Sigmoid colon (tissue), 4 donors: ENCODE measurements around the gene LPO.

Source experiments
- CTCF ChIP-seq, 4 experiments: fragments of 450-650 bp in 3 of 4; fragments of 200-600 bp in 1 of 4; IDR thresholded peaks; one replicate each; pipeline ENCODE4 v1.5.1; 2016 to 2019; ENCODE audit warnings: antibody characterized with exemption in 4 of 4, mild to moderate bottlenecking in 3 of 4, moderate library complexity in 2 of 4
- EP300 ChIP-seq, 4 donors: sonication (generic); formaldehyde crosslinking; IDR thresholded peaks; one replicate each; pipeline ENCODE4 v1.6.1; 2017; ENCODE audit warnings: antibody characterized with exemption in 4 of 4
- POLR2AphosphoS5 ChIP-seq, 4 donors: sonication (generic); formaldehyde crosslinking; IDR thresholded peaks; one replicate each; pipeline ENCODE4 v1.6.1; 2017; ENCODE audit warnings: antibody characterized with exemption in 4 of 4

DNA sequence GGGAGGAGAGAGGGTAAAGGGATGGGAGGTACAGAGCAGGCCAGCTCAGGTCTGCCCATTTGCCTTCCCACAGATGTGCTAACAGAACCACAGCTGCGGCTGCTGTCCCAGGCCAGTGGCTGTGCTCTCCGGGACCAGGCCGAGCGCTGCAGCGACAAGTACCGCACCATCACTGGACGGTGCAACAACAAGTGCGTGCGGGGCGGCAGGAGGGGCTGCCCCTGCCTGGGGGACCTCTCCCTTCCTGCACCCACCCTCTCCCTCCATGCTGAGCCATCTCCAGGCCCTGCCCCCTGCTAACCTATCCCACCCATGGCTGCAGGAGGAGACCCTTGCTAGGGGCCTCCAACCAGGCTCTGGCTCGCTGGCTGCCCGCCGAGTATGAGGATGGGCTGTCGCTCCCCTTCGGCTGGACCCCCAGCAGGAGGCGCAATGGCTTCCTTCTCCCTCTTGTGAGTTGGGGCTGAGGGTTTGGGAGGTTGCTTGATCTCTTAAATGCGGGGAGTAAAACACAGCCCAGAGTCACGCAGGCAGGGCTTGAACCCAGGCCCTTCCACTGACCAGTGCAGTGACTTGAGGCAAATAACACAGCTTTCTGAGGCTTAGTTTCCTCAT is 44.6 kb upstream of the LPO start:
- no peak for TF ChIP-seq CTCF (IDR thresholded peaks at IDR 0.05)
- TF ChIP-seq EP300 (IDR thresholded peaks at IDR 0.05), result no peak
- no peak for TF ChIP-seq POLR2AphosphoS5 (IDR thresholded peaks at IDR 0.05)
